Adrenal gland (tissue), 5 donors: ENCODE data around the gene OPN4.

Source experiments
- POLR2A ChIP-seq, 2 donors: fragments of 450-650 bp; IDR thresholded peaks; one replicate each; pipeline ENCODE4 v1.6.1; 2017; ENCODE audit warnings: antibody characterized with exemption in 2 of 2, mild to moderate bottlenecking in 2 of 2, moderate library complexity in 1 of 2
- TF ChIP-seq, protein P1 (sequence below), 6 experiments: fragments of 450-650 bp in 4 of 6; fragments of 200-600 bp in 2 of 6; sonication (generic) in 1 of 6; IDR thresholded peaks; 1 replicate in 5 of 6; 2 replicates in 1 of 6; pipeline versions ENCODE4 v1.5.1 to v1.8.0; 2016 to 2021; ENCODE audit warnings: antibody characterized with exemption in 6 of 6, mild to moderate bottlenecking in 2 of 6, moderate library complexity in 1 of 6
- donor health status: DM: no; HTN: no; CAD: no.

DNA sequence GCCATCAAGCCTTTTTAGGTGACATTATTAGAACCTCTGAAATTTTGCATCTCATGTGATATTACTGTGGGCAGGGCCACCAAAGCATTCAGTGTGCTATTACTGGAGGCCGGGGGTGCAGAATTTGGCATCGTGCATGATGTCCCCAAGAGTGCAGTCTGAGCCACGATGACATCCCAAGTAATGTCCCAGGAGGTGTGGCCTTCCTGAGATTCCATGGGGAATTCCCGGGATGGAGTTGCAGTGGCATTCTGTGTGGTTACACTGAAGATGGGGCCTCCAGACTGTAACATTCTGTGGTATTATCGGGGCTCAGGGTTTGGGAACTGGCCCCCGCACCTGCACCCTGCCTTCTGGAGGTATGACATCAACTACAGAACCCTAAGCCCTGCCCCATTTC, 23.0 kb downstream of the OPN4 start:
- TF ChIP-seq, protein P1, sequence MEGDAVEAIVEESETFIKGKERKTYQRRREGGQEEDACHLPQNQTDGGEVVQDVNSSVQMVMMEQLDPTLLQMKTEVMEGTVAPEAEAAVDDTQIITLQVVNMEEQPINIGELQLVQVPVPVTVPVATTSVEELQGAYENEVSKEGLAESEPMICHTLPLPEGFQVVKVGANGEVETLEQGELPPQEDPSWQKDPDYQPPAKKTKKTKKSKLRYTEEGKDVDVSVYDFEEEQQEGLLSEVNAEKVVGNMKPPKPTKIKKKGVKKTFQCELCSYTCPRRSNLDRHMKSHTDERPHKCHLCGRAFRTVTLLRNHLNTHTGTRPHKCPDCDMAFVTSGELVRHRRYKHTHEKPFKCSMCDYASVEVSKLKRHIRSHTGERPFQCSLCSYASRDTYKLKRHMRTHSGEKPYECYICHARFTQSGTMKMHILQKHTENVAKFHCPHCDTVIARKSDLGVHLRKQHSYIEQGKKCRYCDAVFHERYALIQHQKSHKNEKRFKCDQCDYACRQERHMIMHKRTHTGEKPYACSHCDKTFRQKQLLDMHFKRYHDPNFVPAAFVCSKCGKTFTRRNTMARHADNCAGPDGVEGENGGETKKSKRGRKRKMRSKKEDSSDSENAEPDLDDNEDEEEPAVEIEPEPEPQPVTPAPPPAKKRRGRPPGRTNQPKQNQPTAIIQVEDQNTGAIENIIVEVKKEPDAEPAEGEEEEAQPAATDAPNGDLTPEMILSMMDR (IDR thresholded peaks at IDR 0.05): no peak
- TF ChIP-seq POLR2A (IDR thresholded peaks at IDR 0.05): no peak
